Measurements from ENCODE around the gene HRH3.

HRH3 gene

GRCh38 chr20:62243906-62244515 lies 23.9 kb upstream of the HRH3 start:
- no peak for DNase-seq

GRCh38 chr20:62243106-62243505 lies 23.0 kb upstream of the HRH3 start:
- no peak for DNase-seq

GRCh38 chr20:62242176-62242575 lies 22.1 kb upstream of the HRH3 start:
- DNase-seq: no peak

GRCh38 chr20:62241506-62241905 lies 21.4 kb upstream of the HRH3 start:
- no peak for DNase-seq

GRCh38 chr20:62240020-62240685 lies 20.1 kb upstream of the HRH3 start:
- DNase-seq: no peak

GRCh38 chr20:62239278-62239879 lies 19.3 kb upstream of the HRH3 start:
- DNase-seq: no peak

GRCh38 chr20:62238569-62239277 lies 18.6 kb upstream of the HRH3 start:
- peak in 1 of 2 experiments; percentile 12 for DNase-seq

- peak; percentile 100 for DNase-seq
These were observed 17.9 kb upstream of the HRH3 start, which contains the start of gene OSBPL2 for GRCh38 chr20:62237801-62238568. OSBPL2 (plus strand) TSS chr20:62238521; CDS start chr20:62256185, 17,664 bp downstream.

- no peak for DNase-seq
These were observed 17.4 kb upstream of the HRH3 start for GRCh38 chr20:62237514-62237800.

- DNase-seq: no peak
These were observed 16.9 kb upstream of the HRH3 start for GRCh38 chr20:62236766-62237513.

- DNase-seq: no peak
These were observed 16.1 kb upstream of the HRH3 start for GRCh38 chr20:62236200-62236599.

- DNase-seq: no peak
These were observed 15.7 kb upstream of the HRH3 start for GRCh38 chr20:62235777-62236157.

GRCh38 chr20:62235001-62235776 lies 15.1 kb upstream of the HRH3 start:
- no peak for DNase-seq

GRCh38 chr20:62234339-62234738 lies 14.3 kb upstream of the HRH3 start:
- DNase-seq: no peak

- no peak for DNase-seq
These were observed 13.6 kb upstream of the HRH3 start for GRCh38 chr20:62233684-62234083.

- no peak for DNase-seq
These were observed 12.9 kb upstream of the HRH3 start for GRCh38 chr20:62232770-62233645.

GRCh38 chr20:62232194-62232593 lies 12.1 kb upstream of the HRH3 start:
- DNase-seq: no peak

- no peak for DNase-seq
These were observed 11.2 kb upstream of the HRH3 start for GRCh38 chr20:62231292-62231691.

- DNase-seq: no peak
These were observed 10.6 kb upstream of the HRH3 start for GRCh38 chr20:62230696-62231095.

- DNase-seq: no peak
These were observed 10.2 kb upstream of the HRH3 start for GRCh38 chr20:62230276-62230675.

- DNase-seq: no peak
These were observed 9.6 kb upstream of the HRH3 start for GRCh38 chr20:62229667-62230066.
